ENCODE data around the gene TLCD3B.
"Not testable (repeated sequence)": the region's sequence is repeated elsewhere in the genome, so short reads cannot be mapped to it uniquely, and the experiment has no call there.

DNA sequence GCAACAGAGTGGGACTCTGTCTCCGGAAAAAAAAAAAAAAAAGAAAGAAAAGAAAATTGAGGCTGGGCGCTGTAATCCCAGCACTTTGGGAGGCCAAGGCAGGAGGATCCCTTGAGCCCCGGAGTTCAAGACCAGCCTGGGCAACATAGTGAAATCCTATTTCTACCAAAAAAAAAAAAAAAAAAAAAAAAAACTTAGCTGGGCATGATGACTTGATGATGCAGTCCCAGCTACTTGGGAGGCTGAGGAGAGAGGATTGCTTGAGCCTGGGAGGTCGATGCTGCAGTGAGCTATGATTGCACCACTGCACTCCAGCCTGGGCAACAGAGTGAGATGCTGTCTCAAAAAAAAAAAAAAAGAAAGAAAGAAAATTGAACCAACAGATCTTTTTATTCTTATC, 13.1 kb downstream of the TLCD3B start:
- TF ChIP-seq EP300 (IDR thresholded peaks at IDR 0.05; ENCODE audit: borderline replicate concordance in 1 of 2, low read depth in 1 of 2, low read length in 1 of 2); SMC3 (IDR thresholded peaks at IDR 0.05; ENCODE audit: low read depth, low read length); MXI1 (IDR thresholded peaks at IDR 0.05; ENCODE audit: low read depth, low read length); CHD2 (IDR thresholded peaks at IDR 0.05; ENCODE audit: low read length, partially characterized antibody); TAF1 (IDR thresholded peaks at IDR 0.05; ENCODE audit: borderline replicate concordance, low read depth, low read length): not testable (repeated sequence)
- TF ChIP-seq, protein P1, sequence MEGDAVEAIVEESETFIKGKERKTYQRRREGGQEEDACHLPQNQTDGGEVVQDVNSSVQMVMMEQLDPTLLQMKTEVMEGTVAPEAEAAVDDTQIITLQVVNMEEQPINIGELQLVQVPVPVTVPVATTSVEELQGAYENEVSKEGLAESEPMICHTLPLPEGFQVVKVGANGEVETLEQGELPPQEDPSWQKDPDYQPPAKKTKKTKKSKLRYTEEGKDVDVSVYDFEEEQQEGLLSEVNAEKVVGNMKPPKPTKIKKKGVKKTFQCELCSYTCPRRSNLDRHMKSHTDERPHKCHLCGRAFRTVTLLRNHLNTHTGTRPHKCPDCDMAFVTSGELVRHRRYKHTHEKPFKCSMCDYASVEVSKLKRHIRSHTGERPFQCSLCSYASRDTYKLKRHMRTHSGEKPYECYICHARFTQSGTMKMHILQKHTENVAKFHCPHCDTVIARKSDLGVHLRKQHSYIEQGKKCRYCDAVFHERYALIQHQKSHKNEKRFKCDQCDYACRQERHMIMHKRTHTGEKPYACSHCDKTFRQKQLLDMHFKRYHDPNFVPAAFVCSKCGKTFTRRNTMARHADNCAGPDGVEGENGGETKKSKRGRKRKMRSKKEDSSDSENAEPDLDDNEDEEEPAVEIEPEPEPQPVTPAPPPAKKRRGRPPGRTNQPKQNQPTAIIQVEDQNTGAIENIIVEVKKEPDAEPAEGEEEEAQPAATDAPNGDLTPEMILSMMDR (IDR thresholded peaks at IDR 0.05), result not testable (repeated sequence)
- TF ChIP-seq, protein P2, sequence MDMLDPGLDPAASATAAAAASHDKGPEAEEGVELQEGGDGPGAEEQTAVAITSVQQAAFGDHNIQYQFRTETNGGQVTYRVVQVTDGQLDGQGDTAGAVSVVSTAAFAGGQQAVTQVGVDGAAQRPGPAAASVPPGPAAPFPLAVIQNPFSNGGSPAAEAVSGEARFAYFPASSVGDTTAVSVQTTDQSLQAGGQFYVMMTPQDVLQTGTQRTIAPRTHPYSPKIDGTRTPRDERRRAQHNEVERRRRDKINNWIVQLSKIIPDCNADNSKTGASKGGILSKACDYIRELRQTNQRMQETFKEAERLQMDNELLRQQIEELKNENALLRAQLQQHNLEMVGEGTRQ (IDR thresholded peaks at IDR 0.05; ENCODE audit: borderline replicate concordance, low read depth, low read length), result not testable (repeated sequence)
